ENCODE data around the gene IGFBP7. TPM values are rescaled to one million over a fixed set of nuclear protein-coding genes. Genes with fewer than 3 reads are reported as not detected.

IGFBP7 gene
- total and polyA plus RNA-seq, 8 donors = 71.8 to 972 (median 198) TPM

DNA sequence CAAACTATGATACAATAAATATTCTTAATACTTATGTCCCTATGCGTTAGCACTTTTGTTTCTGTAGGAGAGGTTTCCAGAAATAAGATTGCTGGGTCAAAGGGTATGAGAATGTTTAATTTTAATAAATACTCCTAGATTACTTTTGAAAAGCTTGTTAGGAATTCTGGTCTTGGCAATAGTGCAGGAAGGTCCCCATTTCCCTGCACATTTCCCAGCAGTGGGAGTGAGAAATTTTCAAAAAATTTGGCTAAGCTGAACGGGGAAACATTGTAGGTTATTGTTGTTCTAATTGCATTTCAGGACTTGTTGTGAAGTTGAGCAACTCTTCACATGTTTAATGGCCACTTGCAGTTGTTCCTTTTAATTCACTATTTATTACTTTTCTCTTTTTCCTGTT, 27.1 kb downstream of the IGFBP7 start:
- Histone ChIP-seq H3K27ac (peak overlapping the region in 3 of 5 donors; percentile 68 to 79 (median 77)), H3K4me1 (peaks cover 0 to 43% (median 19%) of the 10 kb centered on the region in 4 donors), H3K9me3 (no peaks in the 10 kb centered on the region), H3K36me3 (no peaks in the 10 kb centered on the region), H3K4me3 (no peak overlapping the region), H3K27me3 (no peaks in the 10 kb centered on the region)
- DNase-seq = no peak
- TF ChIP-seq POLR2A (IDR thresholded peaks at IDR 0.05) (no peak), POLR2AphosphoS5 (IDR thresholded peaks at IDR 0.05) (peak in 1 of 3 donors; percentile 44)
- TF ChIP-seq, protein P1, sequence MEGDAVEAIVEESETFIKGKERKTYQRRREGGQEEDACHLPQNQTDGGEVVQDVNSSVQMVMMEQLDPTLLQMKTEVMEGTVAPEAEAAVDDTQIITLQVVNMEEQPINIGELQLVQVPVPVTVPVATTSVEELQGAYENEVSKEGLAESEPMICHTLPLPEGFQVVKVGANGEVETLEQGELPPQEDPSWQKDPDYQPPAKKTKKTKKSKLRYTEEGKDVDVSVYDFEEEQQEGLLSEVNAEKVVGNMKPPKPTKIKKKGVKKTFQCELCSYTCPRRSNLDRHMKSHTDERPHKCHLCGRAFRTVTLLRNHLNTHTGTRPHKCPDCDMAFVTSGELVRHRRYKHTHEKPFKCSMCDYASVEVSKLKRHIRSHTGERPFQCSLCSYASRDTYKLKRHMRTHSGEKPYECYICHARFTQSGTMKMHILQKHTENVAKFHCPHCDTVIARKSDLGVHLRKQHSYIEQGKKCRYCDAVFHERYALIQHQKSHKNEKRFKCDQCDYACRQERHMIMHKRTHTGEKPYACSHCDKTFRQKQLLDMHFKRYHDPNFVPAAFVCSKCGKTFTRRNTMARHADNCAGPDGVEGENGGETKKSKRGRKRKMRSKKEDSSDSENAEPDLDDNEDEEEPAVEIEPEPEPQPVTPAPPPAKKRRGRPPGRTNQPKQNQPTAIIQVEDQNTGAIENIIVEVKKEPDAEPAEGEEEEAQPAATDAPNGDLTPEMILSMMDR (IDR thresholded peaks at IDR 0.05) = no peak
- 11 to 23% (median 16%) methylated on average over 2 of the region's 2 CpGs for WGBS, 5 donors
- intact Hi-C loops (cut with DNase I; ENCODE audit: low total_unique reads) = no loop called here

DNA sequence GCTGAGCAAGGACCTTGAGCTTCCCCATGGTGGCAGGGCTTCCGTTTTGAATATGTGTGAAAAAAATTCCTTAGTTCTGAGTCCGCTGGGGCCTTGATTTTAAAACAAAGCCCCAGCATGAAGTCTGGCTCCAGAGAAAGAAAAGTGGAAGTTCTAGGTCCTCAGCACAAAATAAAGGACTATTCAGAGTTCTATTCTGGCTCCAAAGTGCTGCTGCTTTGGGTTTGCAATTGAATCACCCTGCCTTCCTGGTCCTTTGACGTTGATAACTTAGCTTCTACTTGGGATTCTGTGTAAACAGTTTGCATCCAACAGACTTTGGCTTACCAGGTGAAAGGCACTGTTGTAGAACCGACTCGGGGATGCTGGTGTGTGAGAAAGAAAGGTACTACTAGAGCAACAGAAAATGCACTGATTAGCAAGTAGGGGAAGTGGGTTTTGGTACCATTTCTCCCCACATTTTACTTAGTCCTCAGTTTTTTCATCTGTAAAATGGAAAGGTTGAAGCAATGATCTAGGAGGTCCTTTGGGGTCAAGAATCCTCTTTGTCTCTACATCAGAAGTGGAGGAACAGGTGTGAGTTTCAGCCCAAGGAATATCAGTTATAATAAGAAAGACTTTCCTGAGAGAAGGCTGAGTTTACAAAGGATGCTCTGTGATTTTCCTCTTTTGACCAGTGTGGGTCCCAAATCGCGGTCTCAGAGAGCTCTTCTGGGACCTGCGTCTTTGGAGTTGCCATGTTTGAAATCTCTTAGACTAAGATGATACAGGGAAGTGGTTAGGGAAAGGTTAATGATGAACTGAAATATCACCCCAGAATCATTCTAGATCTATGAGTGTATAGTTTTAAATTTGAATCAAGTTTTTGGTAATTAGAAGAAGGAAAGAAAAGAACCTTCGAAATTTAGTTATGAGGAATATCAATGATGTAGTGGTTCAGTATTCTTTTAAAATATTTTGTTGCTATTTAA, 28.2 kb downstream of the IGFBP7 start:
- Histone ChIP-seq H3K4me3 (no peak overlapping the region), H3K36me3 (no peaks in the 10 kb centered on the region), H3K4me1 (peaks cover 0 to 44% (median 19%) of the 10 kb centered on the region in 4 donors), H3K27ac (peak overlapping the region; percentile 65 to 79 (median 77)), H3K27me3 (no peaks in the 10 kb centered on the region), H3K9me3 (no peaks in the 10 kb centered on the region)
- no peak for DNase-seq
- WGBS, 5 donors = 70 to 76% (median 73%) methylated on average over 9 of the region's 9 CpGs
- intact Hi-C loops (cut with DNase I; ENCODE audit: low total_unique reads) = no loop called here
- TF ChIP-seq EP300 (IDR thresholded peaks at IDR 0.05) = no peak
- TF ChIP-seq POLR2A (IDR thresholded peaks at IDR 0.05) = no peak
- TF ChIP-seq, protein P1 (IDR thresholded peaks at IDR 0.05) = no peak
- no peak for TF ChIP-seq POLR2AphosphoS5 (IDR thresholded peaks at IDR 0.05)

DNA sequence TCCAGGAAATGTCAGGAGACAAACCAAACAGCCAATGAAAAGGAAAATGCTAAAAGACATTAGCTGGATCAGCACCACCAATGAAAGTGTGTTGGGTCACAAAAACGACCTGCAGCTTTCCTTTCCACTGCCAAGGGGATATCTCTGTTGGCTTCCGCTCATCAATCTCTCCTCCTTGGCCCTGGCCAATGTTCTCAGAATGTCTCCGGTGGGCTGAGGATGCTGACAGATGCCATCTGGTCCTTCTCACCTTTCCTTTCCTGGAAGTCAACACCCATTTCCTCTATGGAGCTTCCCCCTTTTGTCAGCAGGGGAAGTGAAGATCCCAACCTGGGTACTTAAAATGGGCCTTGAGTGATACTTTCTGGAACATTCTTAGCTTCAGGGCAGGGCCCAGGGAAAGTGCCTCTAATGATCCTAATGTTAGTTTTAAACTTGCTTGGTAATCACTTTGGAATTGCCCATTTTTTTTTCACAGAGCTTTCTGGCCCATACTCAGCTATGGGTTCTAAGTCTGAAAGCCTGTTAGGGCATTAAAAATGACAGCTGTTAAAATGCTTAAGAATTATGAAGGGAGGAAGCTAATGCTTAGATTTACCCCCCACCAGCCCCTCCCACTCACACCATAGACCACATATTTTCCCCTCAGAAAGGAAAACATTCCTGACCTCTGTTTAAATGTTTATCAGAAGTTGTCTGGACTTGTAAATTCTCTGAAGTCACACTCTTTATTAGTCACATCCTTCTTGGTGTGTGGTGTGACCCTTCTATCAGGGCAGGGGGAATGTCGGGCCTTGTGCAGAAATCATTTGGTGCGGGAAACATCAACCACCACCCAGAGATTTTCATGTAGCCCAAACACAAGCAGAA, 29.2 kb downstream of the IGFBP7 start:
- TF ChIP-seq, protein P1 (IDR thresholded peaks at IDR 0.05) = no peak
- TF ChIP-seq POLR2AphosphoS5 (IDR thresholded peaks at IDR 0.05) (peak in 2 of 3 donors; percentile 8 to 74), EP300 (IDR thresholded peaks at IDR 0.05) (no peak)
- Histone ChIP-seq H3K27ac (peak overlapping the region; percentile 65 to 79 (median 77)), H3K4me1 (peaks cover 0 to 44% (median 19%) of the 10 kb centered on the region in 4 donors), H3K36me3 (no peaks in the 10 kb centered on the region), H3K9me3 (no peaks in the 10 kb centered on the region), H3K4me3 (no peak overlapping the region), H3K27me3 (no peaks in the 10 kb centered on the region)
- intact Hi-C loops (cut with DNase I; ENCODE audit: low total_unique reads) = no loop called here
- peak in 1 of 2 donors; percentile 58 for DNase-seq
- WGBS, 5 donors = 39 to 64% (median 59%) methylated on average over 5 of the region's 5 CpGs
